Hair follicular keratinocyte (primary cell): ENCODE measurements around the gene NHERF1. TPM values are rescaled to one million over a fixed set of nuclear protein-coding genes. Genes with fewer than 3 reads are reported as not detected.

ENCODE experiments used
- total RNA-seq: library from RNA; depleted of rRNA; stranded (reverse); fragments of >200 nt; gene quantifications from 2 replicates; pipeline ENCODE4 v1.2.3, GENCODE V29; 2015

NHERF1 gene
- total RNA-seq: 51.9 and 79.5 TPM in 2 replicates

DNA sequence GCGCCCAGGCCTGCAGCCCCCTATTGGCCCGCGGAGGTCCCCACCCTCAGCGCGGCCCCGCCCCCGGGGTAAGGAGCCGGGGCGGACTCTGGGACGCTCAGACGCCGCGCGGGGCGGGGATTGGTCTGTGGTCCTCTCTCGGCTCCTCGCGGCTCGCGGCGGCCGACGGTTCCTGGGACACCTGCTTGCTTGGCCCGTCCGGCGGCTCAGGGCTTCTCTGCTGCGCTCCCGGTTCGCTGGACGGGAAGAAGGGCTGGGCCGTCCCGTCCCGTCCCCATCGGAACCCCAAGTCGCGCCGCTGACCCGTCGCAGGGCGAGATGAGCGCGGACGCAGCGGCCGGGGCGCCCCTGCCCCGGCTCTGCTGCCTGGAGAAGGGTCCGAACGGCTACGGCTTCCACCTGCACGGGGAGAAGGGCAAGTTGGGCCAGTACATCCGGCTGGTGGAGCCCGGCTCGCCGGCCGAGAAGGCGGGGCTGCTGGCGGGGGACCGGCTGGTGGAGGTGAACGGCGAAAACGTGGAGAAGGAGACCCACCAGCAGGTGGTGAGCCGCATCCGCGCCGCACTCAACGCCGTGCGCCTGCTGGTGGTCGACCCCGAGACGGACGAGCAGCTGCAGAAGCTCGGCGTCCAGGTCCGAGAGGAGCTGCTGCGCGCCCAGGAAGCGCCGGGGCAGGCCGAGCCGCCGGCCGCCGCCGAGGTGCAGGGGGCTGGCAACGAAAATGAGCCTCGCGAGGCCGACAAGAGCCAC is at the start of gene NHERF1:
TSS of gene NHERF1 (plus strand) at position 100 of the 750 bp plus-strand sequence. CDS start at position 319, 219 bp downstream.

GRCh38 chr17:74712756-74713155 is 35.7 kb upstream of the NHERF1 start, which contains the start of gene CD300LF:
TSS of gene CD300LF (minus strand) at chr17:74712923. CDS start at chr17:74712866, 57 bp downstream.

DNA sequence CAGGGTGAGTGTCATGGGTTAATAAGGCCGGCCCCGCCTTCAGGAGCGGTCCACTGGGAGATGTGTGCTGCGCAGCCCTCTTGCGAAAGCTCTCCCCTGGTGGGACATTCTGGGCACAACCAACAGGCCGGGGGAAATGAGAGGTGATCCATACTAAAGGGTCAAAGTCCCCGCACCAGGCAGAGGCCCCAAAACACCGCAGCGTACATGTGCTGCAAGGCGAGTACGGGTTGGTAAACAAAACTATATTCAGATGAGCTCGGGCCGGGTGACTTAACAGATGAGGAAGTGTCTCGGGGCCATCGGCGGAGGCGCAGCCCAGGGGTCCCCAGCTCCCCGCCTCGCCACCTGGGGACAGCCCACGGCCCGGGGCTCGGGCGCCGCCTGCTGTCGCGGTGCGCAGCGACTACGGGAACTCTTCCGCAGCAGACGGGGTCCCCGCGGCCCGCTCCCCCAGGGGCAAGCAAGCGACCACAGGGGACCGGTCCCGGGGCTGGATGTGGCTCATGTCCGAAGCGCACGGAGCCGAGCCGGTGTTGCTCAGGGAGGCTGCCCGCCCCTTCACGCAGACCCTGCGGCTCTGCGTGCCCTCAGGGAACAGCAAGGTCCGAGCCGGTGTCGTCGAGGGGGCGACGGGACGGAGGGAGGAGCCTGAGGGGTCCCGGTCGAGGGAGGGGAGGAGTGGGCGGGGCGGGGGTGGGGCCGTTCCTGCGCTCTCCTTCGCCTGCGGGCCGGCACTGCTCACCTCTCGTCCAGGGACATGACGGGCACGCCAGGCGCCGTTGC is 11.7 kb upstream of the NHERF1 start, which contains the start of gene RAB37:
TSS of gene RAB37 (plus strand) at position 744 of the 786 bp plus-strand sequence. CDS start at position 761, 17 bp downstream.

GRCh38 chr17:74776044-74776962 is 27.9 kb downstream of the NHERF1 start, which contains the start of gene NAT9:
TSS of gene NAT9 (minus strand) at chr17:74776345. CDS start at chr17:74775698, 647 bp downstream.

Other genes with a start within 250 kb of the NHERF1 start
- gene CD300LB, start 217.2 kb upstream of the NHERF1 start, total RNA-seq: not detected in 2 replicates
- not detected in 2 replicates for gene CD300C, start 202.5 kb upstream of the NHERF1 start, total RNA-seq
- not detected in 2 replicates for gene CD300H, start 181.1 kb upstream of the NHERF1 start, total RNA-seq
- not detected in 2 replicates for gene CD300LD, start 156.3 kb upstream of the NHERF1 start, total RNA-seq
- not detected in 2 replicates for gene CD300E, start 124.9 kb upstream of the NHERF1 start, total RNA-seq
- not detected in 2 replicates for gene CD300LF, start 35.7 kb upstream of the NHERF1 start, total RNA-seq
- gene RAB37, start 11.4 kb upstream of the NHERF1 start, total RNA-seq: not detected in 2 replicates
- gene NAT9, start 27.7 kb downstream of the NHERF1 start, total RNA-seq: 19.5 and 28.0 TPM in 2 replicates
- not detected in 2 replicates for gene GRIN2C, start 111.3 kb downstream of the NHERF1 start, total RNA-seq
- 34.6 and 48.0 TPM in 2 replicates for gene FDXR, start 124.4 kb downstream of the NHERF1 start, total RNA-seq
- gene FADS6, start 145.0 kb downstream of the NHERF1 start, total RNA-seq: not detected in 2 replicates
- 0.27 and 0.70 TPM in 2 replicates for gene USH1G, start 174.6 kb downstream of the NHERF1 start, total RNA-seq
- not detected in 2 replicates for gene OTOP2, start 175.6 kb downstream of the NHERF1 start, total RNA-seq
- gene OTOP3, start 187.3 kb downstream of the NHERF1 start, total RNA-seq: 0.08 and 0.27 TPM in 2 replicates
- gene HID1, start 224.1 kb downstream of the NHERF1 start, total RNA-seq: 0.08 and 0.16 TPM in 2 replicates
- gene CDR2L, start 239.0 kb downstream of the NHERF1 start, total RNA-seq: 11.9 and 20.4 TPM in 2 replicates